ENCODE measurements around the gene CARNS1. TPM values are rescaled to one million over a fixed set of nuclear protein-coding genes. Genes with fewer than 3 reads are reported as not detected.

Gene CARNS1
- total RNA-seq, 1 experiment from 2014 or later: 1.3 TPM

DNA sequence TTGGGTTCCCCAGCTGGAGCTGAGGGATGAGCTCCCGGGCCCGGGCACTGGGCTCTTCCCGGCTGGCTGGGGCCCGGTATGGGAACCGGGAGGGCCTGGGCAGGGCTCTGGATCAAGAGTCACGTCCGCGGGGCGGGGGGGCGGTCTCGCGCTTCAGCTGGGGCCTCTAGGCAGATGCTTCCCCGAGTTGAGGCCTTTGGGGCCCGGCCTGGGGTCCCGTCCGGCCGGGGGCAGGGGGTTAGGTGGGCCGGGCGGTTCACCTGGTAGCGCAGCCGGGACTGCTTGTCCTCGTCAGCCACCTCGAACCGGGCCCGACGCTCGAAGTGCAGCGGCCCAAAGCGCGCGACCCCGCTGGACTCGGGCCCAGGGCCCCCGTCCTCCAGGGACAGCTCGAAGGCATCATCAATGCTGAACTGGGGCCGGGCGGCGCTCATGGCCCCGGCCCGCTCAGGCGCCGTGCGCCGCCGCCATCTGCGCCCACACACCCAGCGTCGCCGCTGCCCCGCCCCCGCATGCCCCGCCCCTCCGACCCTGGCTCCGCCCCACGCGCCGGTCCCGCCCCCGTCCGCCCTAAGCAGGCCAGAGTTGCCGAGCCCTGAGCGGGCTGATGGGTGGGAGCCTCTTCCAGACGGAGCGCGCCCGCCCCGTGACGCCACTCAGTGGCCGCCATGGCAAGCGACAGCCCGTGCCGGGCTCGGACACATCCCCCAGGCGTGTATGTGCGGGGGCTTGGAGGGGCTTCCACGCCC, 53.5 kb downstream of the CARNS1 start, which contains the start of gene TMEM134 (continued):
- TF ChIP-seq, protein P1, sequence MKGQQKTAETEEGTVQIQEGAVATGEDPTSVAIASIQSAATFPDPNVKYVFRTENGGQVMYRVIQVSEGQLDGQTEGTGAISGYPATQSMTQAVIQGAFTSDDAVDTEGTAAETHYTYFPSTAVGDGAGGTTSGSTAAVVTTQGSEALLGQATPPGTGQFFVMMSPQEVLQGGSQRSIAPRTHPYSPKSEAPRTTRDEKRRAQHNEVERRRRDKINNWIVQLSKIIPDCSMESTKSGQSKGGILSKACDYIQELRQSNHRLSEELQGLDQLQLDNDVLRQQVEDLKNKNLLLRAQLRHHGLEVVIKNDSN (CRISPR knock-in tag; IDR thresholded peaks at IDR 0.05): peak; percentile 48
- TF ChIP-seq, protein P2, sequence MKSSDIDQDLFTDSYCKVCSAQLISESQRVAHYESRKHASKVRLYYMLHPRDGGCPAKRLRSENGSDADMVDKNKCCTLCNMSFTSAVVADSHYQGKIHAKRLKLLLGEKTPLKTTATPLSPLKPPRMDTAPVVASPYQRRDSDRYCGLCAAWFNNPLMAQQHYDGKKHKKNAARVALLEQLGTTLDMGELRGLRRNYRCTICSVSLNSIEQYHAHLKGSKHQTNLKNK (CRISPR knock-in tag; IDR thresholded peaks at IDR 0.05): peak; percentile 25; the same call in 1 of the 2 replicates
- TF ChIP-seq ZNF671 (CRISPR knock-in tag; IDR thresholded peaks at IDR 0.05): no peak
- TF ChIP-seq GTF2I (CRISPR knock-in tag; conservative IDR thresholded peaks at IDR 0.05): no peak
- no peak for TF ChIP-seq JAZF1 (CRISPR knock-in tag; IDR thresholded peaks at IDR 0.05)
- TF ChIP-seq, protein P3, sequence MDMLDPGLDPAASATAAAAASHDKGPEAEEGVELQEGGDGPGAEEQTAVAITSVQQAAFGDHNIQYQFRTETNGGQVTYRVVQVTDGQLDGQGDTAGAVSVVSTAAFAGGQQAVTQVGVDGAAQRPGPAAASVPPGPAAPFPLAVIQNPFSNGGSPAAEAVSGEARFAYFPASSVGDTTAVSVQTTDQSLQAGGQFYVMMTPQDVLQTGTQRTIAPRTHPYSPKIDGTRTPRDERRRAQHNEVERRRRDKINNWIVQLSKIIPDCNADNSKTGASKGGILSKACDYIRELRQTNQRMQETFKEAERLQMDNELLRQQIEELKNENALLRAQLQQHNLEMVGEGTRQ (CRISPR knock-in tag; IDR thresholded peaks at IDR 0.05): peak; percentile 44; the same call in 1 of the 2 replicates
- TF ChIP-seq, protein P4, sequence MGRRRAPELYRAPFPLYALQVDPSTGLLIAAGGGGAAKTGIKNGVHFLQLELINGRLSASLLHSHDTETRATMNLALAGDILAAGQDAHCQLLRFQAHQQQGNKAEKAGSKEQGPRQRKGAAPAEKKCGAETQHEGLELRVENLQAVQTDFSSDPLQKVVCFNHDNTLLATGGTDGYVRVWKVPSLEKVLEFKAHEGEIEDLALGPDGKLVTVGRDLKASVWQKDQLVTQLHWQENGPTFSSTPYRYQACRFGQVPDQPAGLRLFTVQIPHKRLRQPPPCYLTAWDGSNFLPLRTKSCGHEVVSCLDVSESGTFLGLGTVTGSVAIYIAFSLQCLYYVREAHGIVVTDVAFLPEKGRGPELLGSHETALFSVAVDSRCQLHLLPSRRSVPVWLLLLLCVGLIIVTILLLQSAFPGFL (CRISPR knock-in tag; IDR thresholded peaks at IDR 0.05; ENCODE audit: borderline replicate concordance): no peak
- TF ChIP-seq, protein P5, sequence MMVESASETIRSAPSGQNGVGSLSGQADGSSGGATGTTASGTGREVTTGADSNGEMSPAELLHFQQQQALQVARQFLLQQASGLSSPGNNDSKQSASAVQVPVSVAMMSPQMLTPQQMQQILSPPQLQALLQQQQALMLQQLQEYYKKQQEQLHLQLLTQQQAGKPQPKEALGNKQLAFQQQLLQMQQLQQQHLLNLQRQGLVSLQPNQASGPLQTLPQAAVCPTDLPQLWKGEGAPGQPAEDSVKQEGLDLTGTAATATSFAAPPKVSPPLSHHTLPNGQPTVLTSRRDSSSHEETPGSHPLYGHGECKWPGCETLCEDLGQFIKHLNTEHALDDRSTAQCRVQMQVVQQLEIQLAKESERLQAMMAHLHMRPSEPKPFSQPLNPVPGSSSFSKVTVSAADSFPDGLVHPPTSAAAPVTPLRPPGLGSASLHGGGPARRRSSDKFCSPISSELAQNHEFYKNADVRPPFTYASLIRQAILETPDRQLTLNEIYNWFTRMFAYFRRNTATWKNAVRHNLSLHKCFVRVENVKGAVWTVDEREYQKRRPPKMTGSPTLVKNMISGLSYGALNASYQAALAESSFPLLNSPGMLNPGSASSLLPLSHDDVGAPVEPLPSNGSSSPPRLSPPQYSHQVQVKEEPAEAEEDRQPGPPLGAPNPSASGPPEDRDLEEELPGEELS (CRISPR knock-in tag; IDR thresholded peaks at IDR 0.05): 0 out of 2 replicates have a peak, but pooled peaks have one; percentile 47
- TF ChIP-seq RORB (CRISPR knock-in tag; IDR thresholded peaks at IDR 0.05): no peak
- 0 out of 2 replicates have a peak, but pooled peaks have one; percentile 57 for TF ChIP-seq TEAD1 (CRISPR knock-in tag; IDR thresholded peaks at IDR 0.05)
- TF ChIP-seq GABPB1 (CRISPR knock-in tag; IDR thresholded peaks at IDR 0.05): 0 out of 2 replicates have a peak, but pooled peaks have one; percentile 44
- TF ChIP-seq, protein P6, sequence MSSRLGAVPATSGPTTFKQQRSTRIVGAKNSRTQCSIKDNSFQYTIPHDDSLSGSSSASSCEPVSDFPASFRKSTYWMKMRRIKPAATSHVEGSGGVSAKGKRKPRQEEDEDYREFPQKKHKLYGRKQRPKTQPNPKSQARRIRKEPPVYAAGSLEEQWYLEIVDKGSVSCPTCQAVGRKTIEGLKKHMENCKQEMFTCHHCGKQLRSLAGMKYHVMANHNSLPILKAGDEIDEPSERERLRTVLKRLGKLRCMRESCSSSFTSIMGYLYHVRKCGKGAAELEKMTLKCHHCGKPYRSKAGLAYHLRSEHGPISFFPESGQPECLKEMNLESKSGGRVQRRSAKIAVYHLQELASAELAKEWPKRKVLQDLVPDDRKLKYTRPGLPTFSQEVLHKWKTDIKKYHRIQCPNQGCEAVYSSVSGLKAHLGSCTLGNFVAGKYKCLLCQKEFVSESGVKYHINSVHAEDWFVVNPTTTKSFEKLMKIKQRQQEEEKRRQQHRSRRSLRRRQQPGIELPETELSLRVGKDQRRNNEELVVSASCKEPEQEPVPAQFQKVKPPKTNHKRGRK (CRISPR knock-in tag; IDR thresholded peaks at IDR 0.05; ENCODE audit: borderline replicate concordance): no peak
- TF ChIP-seq ELF4 (CRISPR knock-in tag; IDR thresholded peaks at IDR 0.05; ENCODE audit: low read depth): no peak
- TF ChIP-seq, protein P7, sequence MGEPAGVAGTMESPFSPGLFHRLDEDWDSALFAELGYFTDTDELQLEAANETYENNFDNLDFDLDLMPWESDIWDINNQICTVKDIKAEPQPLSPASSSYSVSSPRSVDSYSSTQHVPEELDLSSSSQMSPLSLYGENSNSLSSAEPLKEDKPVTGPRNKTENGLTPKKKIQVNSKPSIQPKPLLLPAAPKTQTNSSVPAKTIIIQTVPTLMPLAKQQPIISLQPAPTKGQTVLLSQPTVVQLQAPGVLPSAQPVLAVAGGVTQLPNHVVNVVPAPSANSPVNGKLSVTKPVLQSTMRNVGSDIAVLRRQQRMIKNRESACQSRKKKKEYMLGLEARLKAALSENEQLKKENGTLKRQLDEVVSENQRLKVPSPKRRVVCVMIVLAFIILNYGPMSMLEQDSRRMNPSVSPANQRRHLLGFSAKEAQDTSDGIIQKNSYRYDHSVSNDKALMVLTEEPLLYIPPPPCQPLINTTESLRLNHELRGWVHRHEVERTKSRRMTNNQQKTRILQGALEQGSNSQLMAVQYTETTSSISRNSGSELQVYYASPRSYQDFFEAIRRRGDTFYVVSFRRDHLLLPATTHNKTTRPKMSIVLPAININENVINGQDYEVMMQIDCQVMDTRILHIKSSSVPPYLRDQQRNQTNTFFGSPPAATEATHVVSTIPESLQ (CRISPR knock-in tag; IDR thresholded peaks at IDR 0.05): no peak
- no peak for TF ChIP-seq CBFB (CRISPR knock-in tag; IDR thresholded peaks at IDR 0.05; ENCODE audit: low read depth)
- TF ChIP-seq, protein P8, sequence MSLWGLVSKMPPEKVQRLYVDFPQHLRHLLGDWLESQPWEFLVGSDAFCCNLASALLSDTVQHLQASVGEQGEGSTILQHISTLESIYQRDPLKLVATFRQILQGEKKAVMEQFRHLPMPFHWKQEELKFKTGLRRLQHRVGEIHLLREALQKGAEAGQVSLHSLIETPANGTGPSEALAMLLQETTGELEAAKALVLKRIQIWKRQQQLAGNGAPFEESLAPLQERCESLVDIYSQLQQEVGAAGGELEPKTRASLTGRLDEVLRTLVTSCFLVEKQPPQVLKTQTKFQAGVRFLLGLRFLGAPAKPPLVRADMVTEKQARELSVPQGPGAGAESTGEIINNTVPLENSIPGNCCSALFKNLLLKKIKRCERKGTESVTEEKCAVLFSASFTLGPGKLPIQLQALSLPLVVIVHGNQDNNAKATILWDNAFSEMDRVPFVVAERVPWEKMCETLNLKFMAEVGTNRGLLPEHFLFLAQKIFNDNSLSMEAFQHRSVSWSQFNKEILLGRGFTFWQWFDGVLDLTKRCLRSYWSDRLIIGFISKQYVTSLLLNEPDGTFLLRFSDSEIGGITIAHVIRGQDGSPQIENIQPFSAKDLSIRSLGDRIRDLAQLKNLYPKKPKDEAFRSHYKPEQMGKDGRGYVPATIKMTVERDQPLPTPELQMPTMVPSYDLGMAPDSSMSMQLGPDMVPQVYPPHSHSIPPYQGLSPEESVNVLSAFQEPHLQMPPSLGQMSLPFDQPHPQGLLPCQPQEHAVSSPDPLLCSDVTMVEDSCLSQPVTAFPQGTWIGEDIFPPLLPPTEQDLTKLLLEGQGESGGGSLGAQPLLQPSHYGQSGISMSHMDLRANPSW (CRISPR knock-in tag; conservative IDR thresholded peaks at IDR 0.05; ENCODE audit: low read depth): no peak
- TF ChIP-seq, protein P9, sequence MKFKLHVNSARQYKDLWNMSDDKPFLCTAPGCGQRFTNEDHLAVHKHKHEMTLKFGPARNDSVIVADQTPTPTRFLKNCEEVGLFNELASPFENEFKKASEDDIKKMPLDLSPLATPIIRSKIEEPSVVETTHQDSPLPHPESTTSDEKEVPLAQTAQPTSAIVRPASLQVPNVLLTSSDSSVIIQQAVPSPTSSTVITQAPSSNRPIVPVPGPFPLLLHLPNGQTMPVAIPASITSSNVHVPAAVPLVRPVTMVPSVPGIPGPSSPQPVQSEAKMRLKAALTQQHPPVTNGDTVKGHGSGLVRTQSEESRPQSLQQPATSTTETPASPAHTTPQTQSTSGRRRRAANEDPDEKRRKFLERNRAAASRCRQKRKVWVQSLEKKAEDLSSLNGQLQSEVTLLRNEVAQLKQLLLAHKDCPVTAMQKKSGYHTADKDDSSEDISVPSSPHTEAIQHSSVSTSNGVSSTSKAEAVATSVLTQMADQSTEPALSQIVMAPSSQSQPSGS (CRISPR knock-in tag; IDR thresholded peaks at IDR 0.05; ENCODE audit: borderline replicate concordance, low read depth): no peak
- TF ChIP-seq ETV6 (CRISPR knock-in tag; IDR thresholded peaks at IDR 0.05): 0 out of 2 replicates have a peak, but pooled peaks have one; percentile 47
- TF ChIP-seq, protein P10, sequence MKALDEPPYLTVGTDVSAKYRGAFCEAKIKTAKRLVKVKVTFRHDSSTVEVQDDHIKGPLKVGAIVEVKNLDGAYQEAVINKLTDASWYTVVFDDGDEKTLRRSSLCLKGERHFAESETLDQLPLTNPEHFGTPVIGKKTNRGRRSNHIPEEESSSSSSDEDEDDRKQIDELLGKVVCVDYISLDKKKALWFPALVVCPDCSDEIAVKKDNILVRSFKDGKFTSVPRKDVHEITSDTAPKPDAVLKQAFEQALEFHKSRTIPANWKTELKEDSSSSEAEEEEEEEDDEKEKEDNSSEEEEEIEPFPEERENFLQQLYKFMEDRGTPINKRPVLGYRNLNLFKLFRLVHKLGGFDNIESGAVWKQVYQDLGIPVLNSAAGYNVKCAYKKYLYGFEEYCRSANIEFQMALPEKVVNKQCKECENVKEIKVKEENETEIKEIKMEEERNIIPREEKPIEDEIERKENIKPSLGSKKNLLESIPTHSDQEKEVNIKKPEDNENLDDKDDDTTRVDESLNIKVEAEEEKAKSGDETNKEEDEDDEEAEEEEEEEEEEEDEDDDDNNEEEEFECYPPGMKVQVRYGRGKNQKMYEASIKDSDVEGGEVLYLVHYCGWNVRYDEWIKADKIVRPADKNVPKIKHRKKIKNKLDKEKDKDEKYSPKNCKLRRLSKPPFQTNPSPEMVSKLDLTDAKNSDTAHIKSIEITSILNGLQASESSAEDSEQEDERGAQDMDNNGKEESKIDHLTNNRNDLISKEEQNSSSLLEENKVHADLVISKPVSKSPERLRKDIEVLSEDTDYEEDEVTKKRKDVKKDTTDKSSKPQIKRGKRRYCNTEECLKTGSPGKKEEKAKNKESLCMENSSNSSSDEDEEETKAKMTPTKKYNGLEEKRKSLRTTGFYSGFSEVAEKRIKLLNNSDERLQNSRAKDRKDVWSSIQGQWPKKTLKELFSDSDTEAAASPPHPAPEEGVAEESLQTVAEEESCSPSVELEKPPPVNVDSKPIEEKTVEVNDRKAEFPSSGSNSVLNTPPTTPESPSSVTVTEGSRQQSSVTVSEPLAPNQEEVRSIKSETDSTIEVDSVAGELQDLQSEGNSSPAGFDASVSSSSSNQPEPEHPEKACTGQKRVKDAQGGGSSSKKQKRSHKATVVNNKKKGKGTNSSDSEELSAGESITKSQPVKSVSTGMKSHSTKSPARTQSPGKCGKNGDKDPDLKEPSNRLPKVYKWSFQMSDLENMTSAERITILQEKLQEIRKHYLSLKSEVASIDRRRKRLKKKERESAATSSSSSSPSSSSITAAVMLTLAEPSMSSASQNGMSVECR (CRISPR knock-in tag; IDR thresholded peaks at IDR 0.05; ENCODE audit: borderline replicate concordance): 0 out of 2 replicates have a peak, but pooled peaks have one; percentile 14

Data from WTC11 (cell line).